Measurements from ENCODE around the gene ACADM. TPM values are rescaled to one million over a fixed set of nuclear protein-coding genes. Genes with fewer than 3 reads are reported as not detected.
A peak's percentile ranks its signal among the peaks of the same experiment; 100 is the strongest.

The ACADM gene
- total and polyA plus RNA-seq, 2 of the 13 experiments (the other 11 are each of a cell fraction or from before 2014, with no cell fraction given), result 43.7 to 92.2 TPM

DNA sequence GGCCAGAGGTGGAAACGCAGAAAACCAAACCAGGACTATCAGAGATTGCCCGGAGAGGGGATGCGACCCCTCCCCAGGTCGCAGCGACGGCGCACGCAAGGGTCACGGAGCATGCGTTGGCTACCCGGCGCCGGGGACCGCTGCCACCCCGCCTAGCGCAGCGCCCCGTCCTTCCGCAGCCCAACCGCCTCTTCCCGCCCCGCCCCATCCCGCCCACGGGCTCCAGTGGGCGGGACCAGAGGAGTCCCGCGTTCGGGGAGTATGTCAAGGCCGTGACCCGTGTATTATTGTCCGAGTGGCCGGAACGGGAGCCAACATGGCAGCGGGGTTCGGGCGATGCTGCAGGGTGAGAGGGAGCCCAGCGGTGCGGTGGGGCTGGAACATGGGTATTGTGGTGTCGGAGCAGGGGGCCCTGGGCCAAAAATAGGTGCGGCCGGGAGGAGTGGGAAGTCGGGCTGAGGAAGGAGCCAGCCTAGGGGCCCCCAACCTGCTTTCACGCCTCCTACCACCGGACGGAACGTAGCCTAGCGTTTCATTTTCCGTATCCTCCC lies at the start of gene ACADM (continued):
- TF ChIP-seq, protein P1, sequence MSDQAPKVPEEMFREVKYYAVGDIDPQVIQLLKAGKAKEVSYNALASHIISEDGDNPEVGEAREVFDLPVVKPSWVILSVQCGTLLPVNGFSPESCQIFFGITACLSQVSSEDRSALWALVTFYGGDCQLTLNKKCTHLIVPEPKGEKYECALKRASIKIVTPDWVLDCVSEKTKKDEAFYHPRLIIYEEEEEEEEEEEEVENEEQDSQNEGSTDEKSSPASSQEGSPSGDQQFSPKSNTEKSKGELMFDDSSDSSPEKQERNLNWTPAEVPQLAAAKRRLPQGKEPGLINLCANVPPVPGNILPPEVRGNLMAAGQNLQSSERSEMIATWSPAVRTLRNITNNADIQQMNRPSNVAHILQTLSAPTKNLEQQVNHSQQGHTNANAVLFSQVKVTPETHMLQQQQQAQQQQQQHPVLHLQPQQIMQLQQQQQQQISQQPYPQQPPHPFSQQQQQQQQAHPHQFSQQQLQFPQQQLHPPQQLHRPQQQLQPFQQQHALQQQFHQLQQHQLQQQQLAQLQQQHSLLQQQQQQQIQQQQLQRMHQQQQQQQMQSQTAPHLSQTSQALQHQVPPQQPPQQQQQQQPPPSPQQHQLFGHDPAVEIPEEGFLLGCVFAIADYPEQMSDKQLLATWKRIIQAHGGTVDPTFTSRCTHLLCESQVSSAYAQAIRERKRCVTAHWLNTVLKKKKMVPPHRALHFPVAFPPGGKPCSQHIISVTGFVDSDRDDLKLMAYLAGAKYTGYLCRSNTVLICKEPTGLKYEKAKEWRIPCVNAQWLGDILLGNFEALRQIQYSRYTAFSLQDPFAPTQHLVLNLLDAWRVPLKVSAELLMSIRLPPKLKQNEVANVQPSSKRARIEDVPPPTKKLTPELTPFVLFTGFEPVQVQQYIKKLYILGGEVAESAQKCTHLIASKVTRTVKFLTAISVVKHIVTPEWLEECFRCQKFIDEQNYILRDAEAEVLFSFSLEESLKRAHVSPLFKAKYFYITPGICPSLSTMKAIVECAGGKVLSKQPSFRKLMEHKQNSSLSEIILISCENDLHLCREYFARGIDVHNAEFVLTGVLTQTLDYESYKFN (CRISPR knock-in tag; conservative IDR thresholded peaks at IDR 0.05), result peak; percentile 73
- TF ChIP-seq, protein P2, sequence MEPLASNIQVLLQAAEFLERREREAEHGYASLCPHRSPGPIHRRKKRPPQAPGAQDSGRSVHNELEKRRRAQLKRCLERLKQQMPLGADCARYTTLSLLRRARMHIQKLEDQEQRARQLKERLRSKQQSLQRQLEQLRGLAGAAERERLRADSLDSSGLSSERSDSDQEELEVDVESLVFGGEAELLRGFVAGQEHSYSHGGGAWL (CRISPR knock-in tag; IDR thresholded peaks at IDR 0.05), result peak; percentile 53; the same call in 1 of the 2 replicates
- TF ChIP-seq SNAI1 (CRISPR knock-in tag; IDR thresholded peaks at IDR 0.05; ENCODE audit: borderline replicate concordance) (0 out of 2 replicates have a peak, but pooled peaks have one; percentile 18), ATM (IDR thresholded peaks at IDR 0.05; ENCODE audit: borderline replicate concordance) (no peak), NR2F6 (IDR thresholded peaks at IDR 0.05) (peak; percentile 85), NR2F6 (CRISPR knock-in tag; IDR thresholded peaks at IDR 0.05) (peak; percentile 97), ZNF550 (CRISPR knock-in tag; IDR thresholded peaks at IDR 0.05; ENCODE audit: borderline replicate concordance) (no peak), KAT7 (CRISPR knock-in tag; IDR thresholded peaks at IDR 0.05; ENCODE audit: borderline replicate concordance) (peak; percentile 54), ZNF773 (CRISPR knock-in tag; IDR thresholded peaks at IDR 0.05; ENCODE audit: borderline replicate concordance) (0 out of 2 replicates have a peak, but pooled peaks have one; percentile 54), ZNF20 (CRISPR knock-in tag; IDR thresholded peaks at IDR 0.05) (no peak), SP4 (CRISPR knock-in tag; IDR thresholded peaks at IDR 0.05) (peak; percentile 85), HNRNPK (IDR thresholded peaks at IDR 0.05; ENCODE audit: low read depth, low read length, poor library complexity, severe bottlenecking) (peak; percentile 75)
- TF ChIP-seq, protein P3, sequence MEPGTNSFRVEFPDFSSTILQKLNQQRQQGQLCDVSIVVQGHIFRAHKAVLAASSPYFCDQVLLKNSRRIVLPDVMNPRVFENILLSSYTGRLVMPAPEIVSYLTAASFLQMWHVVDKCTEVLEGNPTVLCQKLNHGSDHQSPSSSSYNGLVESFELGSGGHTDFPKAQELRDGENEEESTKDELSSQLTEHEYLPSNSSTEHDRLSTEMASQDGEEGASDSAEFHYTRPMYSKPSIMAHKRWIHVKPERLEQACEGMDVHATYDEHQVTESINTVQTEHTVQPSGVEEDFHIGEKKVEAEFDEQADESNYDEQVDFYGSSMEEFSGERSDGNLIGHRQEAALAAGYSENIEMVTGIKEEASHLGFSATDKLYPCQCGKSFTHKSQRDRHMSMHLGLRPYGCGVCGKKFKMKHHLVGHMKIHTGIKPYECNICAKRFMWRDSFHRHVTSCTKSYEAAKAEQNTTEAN (CRISPR knock-in tag; conservative IDR thresholded peaks at IDR 0.05), result no peak
- TF ChIP-seq, protein P4, sequence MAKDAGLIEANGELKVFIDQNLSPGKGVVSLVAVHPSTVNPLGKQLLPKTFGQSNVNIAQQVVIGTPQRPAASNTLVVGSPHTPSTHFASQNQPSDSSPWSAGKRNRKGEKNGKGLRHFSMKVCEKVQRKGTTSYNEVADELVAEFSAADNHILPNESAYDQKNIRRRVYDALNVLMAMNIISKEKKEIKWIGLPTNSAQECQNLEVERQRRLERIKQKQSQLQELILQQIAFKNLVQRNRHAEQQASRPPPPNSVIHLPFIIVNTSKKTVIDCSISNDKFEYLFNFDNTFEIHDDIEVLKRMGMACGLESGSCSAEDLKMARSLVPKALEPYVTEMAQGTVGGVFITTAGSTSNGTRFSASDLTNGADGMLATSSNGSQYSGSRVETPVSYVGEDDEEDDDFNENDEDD (CRISPR knock-in tag; IDR thresholded peaks at IDR 0.05; ENCODE audit: borderline replicate concordance), result peak; percentile 80; the same call in 1 of the 2 replicates
- TF ChIP-seq, protein P5, sequence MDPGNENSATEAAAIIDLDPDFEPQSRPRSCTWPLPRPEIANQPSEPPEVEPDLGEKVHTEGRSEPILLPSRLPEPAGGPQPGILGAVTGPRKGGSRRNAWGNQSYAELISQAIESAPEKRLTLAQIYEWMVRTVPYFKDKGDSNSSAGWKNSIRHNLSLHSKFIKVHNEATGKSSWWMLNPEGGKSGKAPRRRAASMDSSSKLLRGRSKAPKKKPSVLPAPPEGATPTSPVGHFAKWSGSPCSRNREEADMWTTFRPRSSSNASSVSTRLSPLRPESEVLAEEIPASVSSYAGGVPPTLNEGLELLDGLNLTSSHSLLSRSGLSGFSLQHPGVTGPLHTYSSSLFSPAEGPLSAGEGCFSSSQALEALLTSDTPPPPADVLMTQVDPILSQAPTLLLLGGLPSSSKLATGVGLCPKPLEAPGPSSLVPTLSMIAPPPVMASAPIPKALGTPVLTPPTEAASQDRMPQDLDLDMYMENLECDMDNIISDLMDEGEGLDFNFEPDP (CRISPR knock-in tag; conservative IDR thresholded peaks at IDR 0.05), result no peak
- TF ChIP-seq, protein P6, sequence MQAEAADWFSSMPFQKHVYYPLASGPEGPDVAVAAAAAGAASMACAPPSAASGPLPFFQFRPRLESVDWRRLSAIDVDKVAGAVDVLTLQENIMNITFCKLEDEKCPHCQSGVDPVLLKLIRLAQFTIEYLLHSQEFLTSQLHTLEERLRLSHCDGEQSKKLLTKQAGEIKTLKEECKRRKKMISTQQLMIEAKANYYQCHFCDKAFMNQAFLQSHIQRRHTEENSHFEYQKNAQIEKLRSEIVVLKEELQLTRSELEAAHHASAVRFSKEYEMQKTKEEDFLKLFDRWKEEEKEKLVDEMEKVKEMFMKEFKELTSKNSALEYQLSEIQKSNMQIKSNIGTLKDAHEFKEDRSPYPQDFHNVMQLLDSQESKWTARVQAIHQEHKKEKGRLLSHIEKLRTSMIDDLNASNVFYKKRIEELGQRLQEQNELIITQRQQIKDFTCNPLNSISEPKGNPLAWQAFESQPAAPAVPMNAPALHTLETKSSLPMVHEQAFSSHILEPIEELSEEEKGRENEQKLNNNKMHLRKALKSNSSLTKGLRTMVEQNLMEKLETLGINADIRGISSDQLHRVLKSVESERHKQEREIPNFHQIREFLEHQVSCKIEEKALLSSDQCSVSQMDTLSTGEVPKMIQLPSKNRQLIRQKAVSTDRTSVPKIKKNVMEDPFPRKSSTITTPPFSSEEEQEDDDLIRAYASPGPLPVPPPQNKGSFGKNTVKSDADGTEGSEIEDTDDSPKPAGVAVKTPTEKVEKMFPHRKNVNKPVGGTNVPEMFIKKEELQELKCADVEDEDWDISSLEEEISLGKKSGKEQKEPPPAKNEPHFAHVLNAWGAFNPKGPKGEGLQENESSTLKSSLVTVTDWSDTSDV (CRISPR knock-in tag; IDR thresholded peaks at IDR 0.05), result no peak
